HEK293 (cell line): ENCODE data around the gene TRIM3.

Source experiments
- CTCF ChIA-PET: fragments of 350-600 bp; formaldehyde crosslinking; extraction: SDS; loops from one replicate; lab custom pipeline; 2021; ENCODE audit warnings: antibody characterized with exemption; lab: Yijun Ruan, JAX
- POLR2A ChIA-PET: fragments of 300-600 bp; formaldehyde crosslinking; extraction: SDS; loops from one replicate; lab custom pipeline; 2020; ENCODE audit warnings: antibody characterized with exemption, inconsistent platforms; lab: Yijun Ruan, JAX
- H3K27ac ChIP-seq: fragments of 200-500 bp; sonication (Bioruptor generic); 2 replicates; pipeline ENCODE4 v1.5.1; 2014; ENCODE audit warnings: low read depth, low read length, control low read depth, inconsistent platforms; ENCODE audit errors: extremely low read depth
- H3K36me3 ChIP-seq, 2 experiments: fragments of 200-500 bp in 1 of 2; sonication (Bioruptor generic) in 1 of 2; 1 replicate in 1 of 2; 2 replicates in 1 of 2; pipeline ENCODE4 v1.5.1; 2014 to 2017; ENCODE audit warnings: inconsistent platforms in 2 of 2, low read length in 2 of 2; ENCODE audit not compliant: control insufficient read depth in 2 of 2, insufficient read depth in 1 of 2
- H3K4me1 ChIP-seq: fragments of 200-500 bp; sonication (Bioruptor generic); 2 replicates; pipeline ENCODE4 v1.5.1; 2014; ENCODE audit warnings: mild to moderate bottlenecking, low read length, inconsistent platforms; ENCODE audit not compliant: control insufficient read depth, insufficient read depth
- H3K4me3 ChIP-seq: 2 replicates; pipeline ENCODE4 v1.5.1; 2011; ENCODE audit warnings: low read depth, mild to moderate bottlenecking, control low read depth, low read length, moderate library complexity
- H3K9me3 ChIP-seq: fragments of 200-500 bp; sonication (Bioruptor generic); 2 replicates; pipeline ENCODE4 v1.5.1; 2014; ENCODE audit warnings: low read depth, low read length, inconsistent platforms; ENCODE audit not compliant: control insufficient read depth, insufficient read depth
- BCL11A ChIP-seq: fragments of 450-650 bp; formaldehyde crosslinking; IDR thresholded peaks from 2 replicates; pipeline ENCODE4 v1.5.1; 2016; ENCODE audit warnings: low read depth, missing biosample characterization, missing genetic modification characterization
- GLIS2 ChIP-seq: fragments of 450-650 bp; formaldehyde crosslinking; IDR thresholded peaks from 2 replicates; pipeline ENCODE4 v1.5.1; 2016; ENCODE audit warnings: missing biosample characterization, missing genetic modification characterization
- IKZF3 ChIP-seq: fragments of 450-650 bp; IDR thresholded peaks from 2 replicates; pipeline ENCODE4 v1.5.0; 2018; ENCODE audit warnings: missing biosample characterization, mild to moderate bottlenecking, missing genetic modification characterization, moderate library complexity
- REPIN1 ChIP-seq: fragments of 450-650 bp; formaldehyde crosslinking; IDR thresholded peaks from 2 replicates; pipeline ENCODE4 v1.5.1; 2017; ENCODE audit warnings: missing biosample characterization, missing genetic modification characterization, low read depth
- SALL2 ChIP-seq: fragments of 450-650 bp; formaldehyde crosslinking; IDR thresholded peaks from 2 replicates; pipeline ENCODE4 v1.5.0; 2017; ENCODE audit warnings: missing biosample characterization, mild to moderate bottlenecking, missing genetic modification characterization, borderline replicate concordance
- SCRT1 ChIP-seq: fragments of 450-650 bp; formaldehyde crosslinking; IDR thresholded peaks from 2 replicates; pipeline ENCODE4 v1.5.1; 2016; ENCODE audit warnings: missing biosample characterization, missing genetic modification characterization, borderline replicate concordance
- ZBTB26 ChIP-seq: fragments of 450-650 bp; formaldehyde crosslinking; optimal IDR thresholded peaks from 2 replicates; pipeline ENCODE3; 2016; ENCODE audit warnings: missing biosample characterization, mild to moderate bottlenecking, missing genetic modification characterization
- ZEB2 ChIP-seq: fragments of 450-650 bp; formaldehyde crosslinking; IDR thresholded peaks from 2 replicates; pipeline ENCODE4 v1.5.1; 2016; ENCODE audit warnings: missing biosample characterization, missing genetic modification characterization
- ZFP3 ChIP-seq: fragments of 450-650 bp; formaldehyde crosslinking; IDR thresholded peaks from 2 replicates; pipeline ENCODE4 v1.5.1; 2016; ENCODE audit warnings: low read depth, missing biosample characterization, missing genetic modification characterization
- ZFP69B ChIP-seq: fragments of 450-650 bp; formaldehyde crosslinking; IDR thresholded peaks from 2 replicates; pipeline ENCODE4 v1.5.1; 2016; ENCODE audit warnings: missing biosample characterization, missing genetic modification characterization
- ZNF10 ChIP-seq: fragments of 450-650 bp; formaldehyde crosslinking; IDR thresholded peaks from 2 replicates; pipeline ENCODE4 v1.5.1; 2017; ENCODE audit warnings: missing biosample characterization, missing genetic modification characterization
- ZNF132 ChIP-seq: fragments of 450-650 bp; formaldehyde crosslinking; IDR thresholded peaks from 2 replicates; pipeline ENCODE4 v1.5.1; 2017; ENCODE audit warnings: missing biosample characterization, missing genetic modification characterization, borderline replicate concordance
- ZNF26 ChIP-seq: fragments of 450-650 bp; formaldehyde crosslinking; IDR thresholded peaks from 2 replicates; pipeline ENCODE4 v1.5.1; 2016; ENCODE audit warnings: missing biosample characterization, missing genetic modification characterization
- ZNF292 ChIP-seq: fragments of 450-650 bp; formaldehyde crosslinking; IDR thresholded peaks from 2 replicates; pipeline ENCODE4 v1.5.1; 2016; ENCODE audit warnings: low read depth, missing biosample characterization, missing genetic modification characterization, borderline replicate concordance
- ZNF302 ChIP-seq: fragments of 450-650 bp; formaldehyde crosslinking; IDR thresholded peaks from 2 replicates; pipeline ENCODE4 v1.5.1; 2016; ENCODE audit warnings: missing biosample characterization, missing genetic modification characterization, low read depth
- ZNF366 ChIP-seq: fragments of 450-650 bp; formaldehyde crosslinking; conservative IDR thresholded peaks from 2 replicates; pipeline ENCODE4 v1.5.1; 2016; ENCODE audit warnings: missing biosample characterization, missing genetic modification characterization
- ZNF488 ChIP-seq: fragments of 450-650 bp; formaldehyde crosslinking; IDR thresholded peaks from 2 replicates; pipeline ENCODE4 v1.5.1; 2016; ENCODE audit warnings: missing biosample characterization, missing genetic modification characterization
- ZNF654 ChIP-seq: fragments of 450-650 bp; formaldehyde crosslinking; IDR thresholded peaks from 2 replicates; pipeline ENCODE4 v1.5.1; 2016; ENCODE audit warnings: low read depth, missing biosample characterization, missing genetic modification characterization
- ZNF670 ChIP-seq: fragments of 450-650 bp; formaldehyde crosslinking; IDR thresholded peaks from 2 replicates; pipeline ENCODE4 v1.5.1; 2016; ENCODE audit warnings: missing biosample characterization, missing genetic modification characterization, low read depth
- ZNF776 ChIP-seq: fragments of 450-650 bp; formaldehyde crosslinking; IDR thresholded peaks from 2 replicates; pipeline ENCODE4 v1.5.0; 2017; ENCODE audit warnings: missing biosample characterization, missing genetic modification characterization, borderline replicate concordance
- ZNF785 ChIP-seq: fragments of 450-650 bp; formaldehyde crosslinking; IDR thresholded peaks from 2 replicates; pipeline ENCODE4 v1.5.1; 2016; ENCODE audit warnings: missing biosample characterization, missing genetic modification characterization
- ZNF791 ChIP-seq: fragments of 450-650 bp; formaldehyde crosslinking; IDR thresholded peaks from 2 replicates; pipeline ENCODE4 v1.5.1; 2016; ENCODE audit warnings: missing biosample characterization, missing genetic modification characterization
- TF ChIP-seq, protein P1 (sequence below): fragments of 450-650 bp; formaldehyde crosslinking; IDR thresholded peaks from 2 replicates; pipeline ENCODE4 v1.5.1; 2016; ENCODE audit warnings: missing biosample characterization, missing genetic modification characterization, low read depth

The TRIM3 gene

DNA sequence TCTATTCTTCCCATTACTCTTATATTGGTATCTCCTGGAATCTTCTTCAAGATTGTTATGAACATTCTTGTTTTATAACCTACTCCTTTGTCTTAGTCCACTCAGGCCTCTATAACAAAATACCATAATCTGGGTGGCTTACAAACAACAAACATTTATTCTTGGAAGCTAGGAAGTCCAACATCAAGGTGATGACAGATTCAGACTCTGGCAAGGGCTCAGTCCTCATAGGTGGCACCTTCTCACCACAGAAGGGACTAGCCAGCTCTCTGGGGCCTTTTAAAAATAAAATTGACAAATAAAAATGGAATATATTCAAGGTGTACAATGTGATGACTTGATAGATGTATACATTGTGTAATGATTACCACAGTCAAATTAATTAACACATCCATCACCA, 43.1 kb upstream of the TRIM3 start (continued):
- TF ChIP-seq ZNF26 (tag by site-specific recombination) (no peak), ZNF776 (tag by site-specific recombination) (no peak), ZEB2 (tag by site-specific recombination) (no peak), SCRT1 (tag by site-specific recombination) (no peak), ZNF132 (tag by site-specific recombination) (no peak), BCL11A (tag by site-specific recombination) (no peak)

GRCh38 chr11:6505577-6506240, 32.0 kb upstream of the TRIM3 start:
- peaks cover 0 to 22% of the 10 kb centered on the region in 2 experiments; a peak in 1 of 3 replicates for H3K36me3 ChIP-seq
- CTCF ChIA-PET: interaction anchor here (0.6 to 8.4 kb wide), 33 partner anchors 11 to 392 kb away, joined by 3 to 130 read pairs (median 4); partner anchors contain the start of genes ARFIP2, HPX, ILK and TIMM10B
- POLR2A ChIA-PET: no interaction called here
- TF ChIP-seq ZFP69B (no peak), ZNF488 (no peak), ZNF302 (no peak), ZNF10 (tag by site-specific recombination) (no peak), ZNF654 (tag by site-specific recombination) (peak; percentile 58)
- TF ChIP-seq, all 188 proteins: peak for 1
- Histone ChIP-seq H3K4me1 (no peaks in the 10 kb centered on the region), H3K4me3 (no peak overlapping the region), H3K9me3 (no peaks in the 10 kb centered on the region), H3K27ac (no peak overlapping the region)

DNA sequence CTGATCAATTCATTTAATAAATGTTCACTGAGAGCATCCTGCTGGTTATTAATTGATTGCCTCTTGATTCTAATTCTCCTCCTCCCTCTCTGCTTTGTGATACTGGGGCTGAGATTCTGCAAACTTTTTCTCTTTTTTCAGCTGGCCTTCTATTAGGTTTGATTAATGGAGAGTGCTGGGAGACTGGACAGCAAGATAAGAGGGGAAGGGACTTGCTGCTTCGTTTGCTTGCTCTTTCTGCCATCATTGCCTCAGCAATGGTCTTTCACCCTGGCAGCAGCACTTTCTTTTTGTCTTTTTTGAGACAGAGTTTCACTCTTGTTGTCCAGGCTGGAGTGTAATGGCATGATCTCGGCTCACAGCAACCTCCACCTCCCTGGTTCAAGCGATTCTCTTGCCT, 30.4 kb upstream of the TRIM3 start:
- Histone ChIP-seq H3K36me3 (peaks cover 0 to 14% of the 10 kb centered on the region in 2 experiments; a peak in 1 of 3 replicates), H3K27ac (no peak overlapping the region), H3K4me1 (no peaks in the 10 kb centered on the region), H3K9me3 (no peaks in the 10 kb centered on the region), H3K4me3 (no peak overlapping the region)
- ChIA-PET CTCF (interaction anchor here (0.9 to 8.4 kb wide), 9 partner anchors 9 to 126 kb away, joined by 3 to 130 read pairs (median 8); partner anchors contain the start of gene HPX), POLR2A (no interaction called here)
- TF ChIP-seq ZNF292 (tag by site-specific recombination) (no peak), SALL2 (tag by site-specific recombination) (no peak), ZNF366 (no peak), ZNF785 (tag by site-specific recombination) (no peak)
- TF ChIP-seq, protein P1, sequence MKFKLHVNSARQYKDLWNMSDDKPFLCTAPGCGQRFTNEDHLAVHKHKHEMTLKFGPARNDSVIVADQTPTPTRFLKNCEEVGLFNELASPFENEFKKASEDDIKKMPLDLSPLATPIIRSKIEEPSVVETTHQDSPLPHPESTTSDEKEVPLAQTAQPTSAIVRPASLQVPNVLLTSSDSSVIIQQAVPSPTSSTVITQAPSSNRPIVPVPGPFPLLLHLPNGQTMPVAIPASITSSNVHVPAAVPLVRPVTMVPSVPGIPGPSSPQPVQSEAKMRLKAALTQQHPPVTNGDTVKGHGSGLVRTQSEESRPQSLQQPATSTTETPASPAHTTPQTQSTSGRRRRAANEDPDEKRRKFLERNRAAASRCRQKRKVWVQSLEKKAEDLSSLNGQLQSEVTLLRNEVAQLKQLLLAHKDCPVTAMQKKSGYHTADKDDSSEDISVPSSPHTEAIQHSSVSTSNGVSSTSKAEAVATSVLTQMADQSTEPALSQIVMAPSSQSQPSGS (tag by site-specific recombination): no peak

DNA sequence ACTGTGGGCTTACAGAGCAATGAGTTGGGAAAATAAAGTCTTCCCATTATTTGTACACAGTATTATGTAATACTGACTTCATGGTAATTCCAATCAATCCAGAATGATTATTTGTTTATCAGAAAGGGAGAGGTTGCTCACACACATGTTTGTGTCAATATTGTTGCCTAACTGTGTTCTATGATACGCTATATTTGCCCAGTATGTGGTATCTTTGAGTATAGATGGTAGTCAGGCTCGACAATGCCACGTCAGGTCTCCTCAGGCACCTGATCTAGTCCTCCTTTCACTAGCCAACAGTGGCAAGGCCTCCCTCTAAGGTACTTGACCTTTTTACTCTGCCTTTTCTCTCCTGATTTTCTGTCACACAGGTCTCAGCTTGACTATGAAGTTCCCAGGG, 28.6 kb upstream of the TRIM3 start:
- no peak overlapping the region for H3K4me3 ChIP-seq
- POLR2A ChIA-PET: no interaction called here
- no peak overlapping the region for H3K27ac ChIP-seq
- peaks cover 0 to 24% of the 10 kb centered on the region in 2 experiments; a peak in 1 of 3 replicates for H3K36me3 ChIP-seq
- TF ChIP-seq GLIS2 (tag by site-specific recombination): no peak
- no peak for TF ChIP-seq IKZF3 (tag by site-specific recombination)
- no peak for TF ChIP-seq REPIN1 (tag by site-specific recombination)
- TF ChIP-seq ZNF670: no peak
- no peak for TF ChIP-seq ZFP3
- TF ChIP-seq ZBTB26: no peak
- no peak for TF ChIP-seq ZNF791 (tag by site-specific recombination)
- no peaks in the 10 kb centered on the region for H3K9me3 ChIP-seq
- H3K4me1 ChIP-seq: no peaks in the 10 kb centered on the region
- CTCF ChIA-PET: no interaction called here
